ENCODE measurements around the gene TCF19.

GRCh38 chr6:31138982-31139381 lies 19.4 kb upstream of the TCF19 start, which contains the start of gene PSORS1C2:
- TF ChIP-seq CTCF (IDR thresholded peaks at IDR 0.05) (no peak), POLR2A (IDR thresholded peaks at IDR 0.05) (no peak)
